ENCODE measurements around the gene ACP7. TPM values are rescaled to one million over a fixed set of nuclear protein-coding genes. Genes with fewer than 3 reads are reported as not detected.

ACP7 gene
- total RNA-seq, 4 donors from 2014 or later: not detected

DNA sequence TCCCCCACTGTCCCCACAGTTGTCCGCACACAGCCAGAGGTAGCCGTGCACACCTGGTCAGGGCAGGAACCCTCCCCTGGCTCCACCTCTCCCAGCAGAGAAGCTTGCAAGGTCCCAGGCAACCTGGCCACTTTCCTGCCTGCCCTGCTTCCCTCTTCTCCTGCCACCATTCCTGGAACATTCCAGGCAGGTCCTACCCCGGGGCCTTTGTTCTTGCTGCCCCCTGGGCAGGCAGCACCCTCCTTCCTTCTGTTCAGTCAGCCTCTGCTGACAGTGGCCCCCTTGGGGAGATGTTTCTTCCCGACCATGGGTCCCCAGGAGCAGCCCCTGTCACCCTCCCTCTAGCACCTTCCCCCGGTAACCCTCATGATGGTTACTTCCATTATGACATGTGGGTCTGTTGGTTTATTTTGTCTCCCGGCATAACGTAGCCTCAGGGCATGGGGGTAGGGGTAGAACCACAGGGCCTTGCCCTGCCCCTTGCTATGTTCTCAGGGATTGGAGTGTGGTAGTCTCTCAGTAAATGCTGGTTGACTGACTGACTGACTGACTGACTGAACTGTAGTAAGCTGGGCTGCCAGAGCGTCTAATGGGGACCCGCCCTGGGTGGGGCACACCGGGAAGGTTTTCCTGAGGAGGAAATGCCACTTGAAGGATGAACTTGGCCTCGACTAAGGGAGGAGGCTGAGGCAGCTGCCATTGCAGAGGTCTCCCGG is 52.2 kb downstream of the ACP7 start:
- H3K36me3 ChIP-seq: no peaks in the 10 kb centered on the region
- H3K27ac ChIP-seq: peak overlapping the region in 2 of 4 donors; percentile 42 to 53
- no peaks in the 10 kb centered on the region for H3K27me3 ChIP-seq
- no peak overlapping the region for H3K4me3 ChIP-seq
- DNase-seq: peak in 2 of 3 donors; percentile 83 to 85
- TF ChIP-seq, protein P1, sequence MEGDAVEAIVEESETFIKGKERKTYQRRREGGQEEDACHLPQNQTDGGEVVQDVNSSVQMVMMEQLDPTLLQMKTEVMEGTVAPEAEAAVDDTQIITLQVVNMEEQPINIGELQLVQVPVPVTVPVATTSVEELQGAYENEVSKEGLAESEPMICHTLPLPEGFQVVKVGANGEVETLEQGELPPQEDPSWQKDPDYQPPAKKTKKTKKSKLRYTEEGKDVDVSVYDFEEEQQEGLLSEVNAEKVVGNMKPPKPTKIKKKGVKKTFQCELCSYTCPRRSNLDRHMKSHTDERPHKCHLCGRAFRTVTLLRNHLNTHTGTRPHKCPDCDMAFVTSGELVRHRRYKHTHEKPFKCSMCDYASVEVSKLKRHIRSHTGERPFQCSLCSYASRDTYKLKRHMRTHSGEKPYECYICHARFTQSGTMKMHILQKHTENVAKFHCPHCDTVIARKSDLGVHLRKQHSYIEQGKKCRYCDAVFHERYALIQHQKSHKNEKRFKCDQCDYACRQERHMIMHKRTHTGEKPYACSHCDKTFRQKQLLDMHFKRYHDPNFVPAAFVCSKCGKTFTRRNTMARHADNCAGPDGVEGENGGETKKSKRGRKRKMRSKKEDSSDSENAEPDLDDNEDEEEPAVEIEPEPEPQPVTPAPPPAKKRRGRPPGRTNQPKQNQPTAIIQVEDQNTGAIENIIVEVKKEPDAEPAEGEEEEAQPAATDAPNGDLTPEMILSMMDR (IDR thresholded peaks at IDR 0.05): no peak
- TF ChIP-seq POLR2A (IDR thresholded peaks at IDR 0.05): no peak
- peaks cover 0 to 69% (median 6%) of the 10 kb centered on the region in 4 donors for H3K4me1 ChIP-seq
- no peaks in the 10 kb centered on the region for H3K9me3 ChIP-seq

GRCh38 chr19:39137131-39137530 is 53.0 kb downstream of the ACP7 start:
- Histone ChIP-seq H3K27me3 (no peaks in the 10 kb centered on the region), H3K27ac (peak overlapping the region in 1 of 4 donors; percentile 53), H3K9me3 (no peaks in the 10 kb centered on the region), H3K4me3 (no peak overlapping the region), H3K4me1 (peaks cover 0 to 62% (median 6%) of the 10 kb centered on the region in 4 donors), H3K36me3 (no peaks in the 10 kb centered on the region)
- no peak for DNase-seq
- TF ChIP-seq, protein P1 (IDR thresholded peaks at IDR 0.05): no peak
- no peak for TF ChIP-seq POLR2A (IDR thresholded peaks at IDR 0.05)

DNA sequence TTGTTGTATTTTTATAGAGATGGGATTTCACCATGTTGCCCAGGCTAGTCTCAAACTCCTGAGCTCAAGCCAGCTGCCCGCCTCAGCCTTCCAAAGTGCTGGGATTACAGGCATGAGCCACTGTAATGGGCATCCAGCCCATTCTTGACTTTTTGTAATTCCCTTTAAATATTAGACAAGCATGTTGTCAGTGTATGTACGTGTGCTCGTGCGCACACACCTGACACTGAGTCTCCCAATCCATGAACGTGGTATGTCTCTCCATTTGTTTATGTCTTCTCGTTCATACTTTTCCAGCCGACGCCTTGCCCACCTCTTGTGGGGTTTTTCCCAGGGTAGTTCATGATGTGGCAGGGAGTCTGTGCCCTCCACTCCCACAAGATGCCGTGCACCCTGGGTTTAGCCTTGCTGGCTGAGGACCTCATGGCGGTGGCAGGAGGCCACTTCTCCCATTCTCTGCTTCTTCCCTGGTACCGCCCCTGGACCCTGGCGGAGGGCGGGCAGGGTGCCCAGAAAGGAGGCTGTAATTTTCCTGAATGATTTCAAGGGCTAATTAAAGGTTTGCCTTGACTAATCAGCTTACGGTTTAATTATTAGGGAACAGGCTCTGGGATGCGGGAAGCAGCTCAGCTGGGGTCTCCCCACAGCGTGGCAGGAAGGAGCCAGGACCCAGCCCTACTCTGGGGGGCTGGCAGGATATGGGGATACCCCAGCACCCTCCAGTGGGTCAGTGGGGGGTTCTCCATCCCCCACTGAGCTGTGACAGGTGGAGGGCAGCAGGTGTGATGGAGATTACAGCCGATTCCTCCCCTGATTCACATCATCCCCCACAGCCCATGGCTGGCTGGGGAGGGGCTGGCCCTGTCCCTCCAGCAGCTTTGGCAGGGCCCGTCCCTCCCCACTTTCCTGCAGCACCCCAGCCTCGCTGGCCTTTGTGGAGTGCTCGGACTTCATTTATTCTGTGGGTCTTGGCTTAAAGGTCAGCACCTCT is 54.3 kb downstream of the ACP7 start:
- H3K27ac ChIP-seq: no peak overlapping the region
- TF ChIP-seq, protein P1 (IDR thresholded peaks at IDR 0.05): no peak
- TF ChIP-seq POLR2A (IDR thresholded peaks at IDR 0.05): no peak
- H3K4me3 ChIP-seq: no peak overlapping the region
- H3K4me1 ChIP-seq: peaks cover 0 to 60% (median 4%) of the 10 kb centered on the region in 4 donors
- no peaks in the 10 kb centered on the region for H3K36me3 ChIP-seq
- H3K9me3 ChIP-seq: no peaks in the 10 kb centered on the region
- H3K27me3 ChIP-seq: no peaks in the 10 kb centered on the region
- no peak for DNase-seq

- Histone ChIP-seq H3K27ac (no peak overlapping the region), H3K9me3 (no peaks in the 10 kb centered on the region), H3K27me3 (no peaks in the 10 kb centered on the region), H3K4me3 (no peak overlapping the region), H3K4me1 (peaks cover 0 to 60% (median 3%) of the 10 kb centered on the region in 4 donors), H3K36me3 (no peaks in the 10 kb centered on the region)
- DNase-seq: no peak
- no peak for TF ChIP-seq POLR2A (IDR thresholded peaks at IDR 0.05)
- TF ChIP-seq, protein P1 (IDR thresholded peaks at IDR 0.05): no peak
These were observed 55.2 kb downstream of the ACP7 start for GRCh38 chr19:39139305-39139874.

GRCh38 chr19:39139971-39140453 is 55.8 kb downstream of the ACP7 start:
- no peak for TF ChIP-seq POLR2A (IDR thresholded peaks at IDR 0.05)
- TF ChIP-seq, protein P1 (IDR thresholded peaks at IDR 0.05): no peak
- Histone ChIP-seq H3K27me3 (no peaks in the 10 kb centered on the region), H3K4me1 (peaks cover 0 to 66% (median 3%) of the 10 kb centered on the region in 4 donors), H3K27ac (peak overlapping the region in 1 of 4 donors; percentile 53), H3K36me3 (no peaks in the 10 kb centered on the region), H3K4me3 (no peak overlapping the region), H3K9me3 (no peaks in the 10 kb centered on the region)
- DNase-seq: no peak
